Measurements from ENCODE around the gene TECR. TPM values are rescaled to one million over a fixed set of nuclear protein-coding genes. Genes with fewer than 3 reads are reported as not detected.
A peak's percentile ranks its signal among the peaks of the same experiment; 100 is the strongest.

The TECR gene, protein sequence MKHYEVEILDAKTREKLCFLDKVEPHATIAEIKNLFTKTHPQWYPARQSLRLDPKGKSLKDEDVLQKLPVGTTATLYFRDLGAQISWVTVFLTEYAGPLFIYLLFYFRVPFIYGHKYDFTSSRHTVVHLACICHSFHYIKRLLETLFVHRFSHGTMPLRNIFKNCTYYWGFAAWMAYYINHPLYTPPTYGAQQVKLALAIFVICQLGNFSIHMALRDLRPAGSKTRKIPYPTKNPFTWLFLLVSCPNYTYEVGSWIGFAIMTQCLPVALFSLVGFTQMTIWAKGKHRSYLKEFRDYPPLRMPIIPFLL
- total RNA-seq (2021): 162 and 164 TPM in 2 replicates
- long read RNA-seq, transcript TECR-226 (13 exons, 1,170 nt): minor isoform, 35 of 377 reads
- long read RNA-seq, transcript TECR-201 (13 exons, 1,171 nt): major isoform, 293 of 377 reads
- long read RNA-seq, partial matches to known transcripts: 5 of 377 reads
- long read RNA-seq, other reads (novel, unspliced or antisense): 40 of 377 reads

DNA sequence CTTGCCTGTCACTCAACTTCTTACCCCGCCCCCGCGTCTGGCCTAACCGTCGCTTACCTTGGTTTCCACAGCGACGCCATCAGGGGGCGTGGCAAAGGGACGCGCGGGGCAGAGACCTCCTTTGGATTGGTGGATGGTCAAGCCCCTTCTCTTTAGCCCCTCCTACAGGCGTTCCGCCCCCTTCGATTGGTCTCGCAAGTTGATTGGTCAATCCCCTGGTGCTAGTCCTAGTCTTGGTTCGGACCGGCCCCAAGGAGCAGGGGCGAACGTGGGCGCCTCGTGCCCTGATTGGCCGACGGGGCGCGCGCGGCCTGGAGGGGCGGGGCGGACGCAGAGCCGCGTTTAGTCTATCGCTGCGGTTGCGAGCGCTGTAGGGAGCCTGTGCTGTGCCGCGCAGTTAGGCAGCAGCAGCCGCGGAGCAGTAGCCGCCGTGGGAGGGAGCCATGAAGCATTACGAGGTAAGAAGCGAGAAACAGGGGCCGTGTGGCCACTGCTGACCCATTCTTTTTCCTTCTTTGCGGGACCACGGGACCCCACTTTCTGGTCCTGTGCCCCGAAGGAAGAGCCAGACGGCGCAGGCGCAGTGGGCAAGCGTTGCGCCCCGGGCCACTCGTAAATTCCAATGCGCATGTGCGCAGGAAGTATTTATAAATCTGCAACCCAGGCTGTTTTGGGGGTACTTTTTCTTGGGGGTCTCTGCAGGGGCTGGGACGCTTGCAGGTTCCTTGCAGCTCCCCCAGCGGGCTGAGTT lies at the start of gene TECR:
TSS of gene TECR (plus strand) at position 341 of the 751 bp plus-strand sequence. CDS start at position 444, 103 bp downstream.
- Histone ChIP-seq H2AK5ac (ENCODE audit: insufficient read length, low read length) (no peak within 1 kb of the TSS), H3K79me2 (ENCODE audit: insufficient read depth, low read length) (peaks cover 6% of the 10 kb centered on the region; the same call in 1 of the 2 replicates), H3K27me3 (ENCODE audit: insufficient read depth, low read length) (no peaks in the 10 kb centered on the region), H3K23ac (ENCODE audit: insufficient read length, low read depth, low read length) (no peak within 1 kb of the TSS), H2BK120ac (ENCODE audit: low read depth, low read length, poor library complexity, severe bottlenecking) (no peak within 1 kb of the TSS), H2AFZ (ENCODE audit: low read length) (peak within 1 kb of the TSS; percentile 66), H3K79me1 (ENCODE audit: insufficient read depth, low read depth, low read length, poor library complexity, severe bottlenecking) (peaks cover 5% of the 10 kb centered on the region), H4K8ac (replicated peaks; ENCODE audit: insufficient read length, low read depth, low read length) (no peak within 1 kb of the TSS), H2BK12ac (ENCODE audit: insufficient read length, low read depth, low read length) (no peak within 1 kb of the TSS), H3K27ac (ENCODE audit: insufficient read length, low read depth, low read length) (no peak within 1 kb of the TSS), H2BK5ac (ENCODE audit: insufficient read length, low read length) (no peak within 1 kb of the TSS), H3K56ac (ENCODE audit: insufficient read length, low read depth, low read length) (no peak within 1 kb of the TSS), H4K20me1 (ENCODE audit: control insufficient read depth, insufficient read depth, insufficient read length) (no peaks in the 10 kb centered on the region), H2BK20ac (ENCODE audit: low read depth, low read length, poor library complexity, severe bottlenecking) (no peak within 1 kb of the TSS), H3K9me3 (ENCODE audit: control insufficient read depth, low read depth, low read length) (no peaks in the 10 kb centered on the region), H3K18ac (ENCODE audit: insufficient read length, low read depth, low read length) (peak within 1 kb of the TSS; percentile 92), H2BK15ac (ENCODE audit: low read depth, low read length) (no peak within 1 kb of the TSS), H4K91ac (ENCODE audit: insufficient read length, low read depth, low read length) (no peak within 1 kb of the TSS), H4K5ac (ENCODE audit: insufficient read length, low read depth, low read length) (no peak within 1 kb of the TSS), H3K23me2 (ENCODE audit: insufficient read length, low read depth, low read length, poor library complexity, severe bottlenecking) (peaks cover 3% of the 10 kb centered on the region), H3K4me1 (ENCODE audit: insufficient read depth, low read length) (no peaks in the 10 kb centered on the region), H3K9ac (ENCODE audit: extremely low read depth, insufficient read length, low read length) (peak within 1 kb of the TSS; percentile 82), H3K14ac (ENCODE audit: insufficient read depth, low read length) (peak within 1 kb of the TSS; percentile 95), H3T11ph (ENCODE audit: low read length) (no peak within 1 kb of the TSS), H3K4me2 (ENCODE audit: insufficient read depth, insufficient read length, low read length) (peak within 1 kb of the TSS; percentile 99), H3K4ac (ENCODE audit: low read depth, low read length) (no peak within 1 kb of the TSS)
- no peak for TF ChIP-seq CTCF (conservative IDR thresholded peaks at IDR 0.05)
- H3K27ac Mint-ChIP-seq: peak within 1 kb of the TSS; percentile 87 to 98 (median 97); a peak in 6 of 7 replicates
- WGBS (ENCODE audit: extremely low coverage, insufficient read length, low lambda C conversion rate): no CpG with 5 or more reads among the region's 59 CpGs
- H3K4me3 Mint-ChIP-seq: peak within 1 kb of the TSS; percentile 94 to 97
- no peaks in the 10 kb centered on the region for H3K9me3 Mint-ChIP-seq
- peaks cover 14 to 19% of the 10 kb centered on the region in 2 experiments for H3K4me1 Mint-ChIP-seq
- no peaks in the 10 kb centered on the region for H3K27me3 Mint-ChIP-seq (ENCODE audit: low read depth)
- peak; percentile 100 for DNase-seq
- peaks cover 0 to 10% (median 8%) of the 10 kb centered on the region in 3 experiments; a peak in 4 of 7 replicates for H3K36me3 Mint-ChIP-seq (ENCODE audit: insufficient read depth in 1 of 3, low read depth in 3 of 3)

All from H9 (cell line).